Fibroblast of skin of back (primary cell): ENCODE results near the gene SURF2.
"Not testable (repeated sequence)": the region's sequence is repeated elsewhere in the genome, so short reads cannot be mapped to it uniquely, and the experiment has no call there.

Experiments
- DNase-seq: peaks from one replicate; pipeline ENCODE4 v3.0.0-alpha.2; 2013

SURF2 gene

DNA sequence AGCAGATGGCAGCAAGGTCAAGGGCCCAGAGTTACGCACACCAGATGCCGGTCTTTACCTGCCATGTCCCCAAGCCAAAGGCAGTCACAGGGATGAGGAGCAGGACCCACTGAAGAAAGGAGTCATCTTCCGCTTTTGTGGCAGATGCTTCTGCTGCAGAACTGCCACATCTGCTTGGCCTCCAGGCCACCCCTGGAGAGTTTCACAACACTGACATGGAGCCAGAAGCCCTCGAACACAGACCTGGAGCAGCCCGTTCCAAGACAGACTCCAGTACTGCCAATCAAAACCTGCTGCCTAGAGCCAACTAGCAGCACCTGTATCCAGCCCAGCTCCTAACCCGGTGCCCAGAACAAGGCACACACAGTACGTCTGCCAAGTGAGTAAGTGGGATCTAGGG, 1.6 kb upstream of the SURF2 start:
- no peak for DNase-seq

DNA sequence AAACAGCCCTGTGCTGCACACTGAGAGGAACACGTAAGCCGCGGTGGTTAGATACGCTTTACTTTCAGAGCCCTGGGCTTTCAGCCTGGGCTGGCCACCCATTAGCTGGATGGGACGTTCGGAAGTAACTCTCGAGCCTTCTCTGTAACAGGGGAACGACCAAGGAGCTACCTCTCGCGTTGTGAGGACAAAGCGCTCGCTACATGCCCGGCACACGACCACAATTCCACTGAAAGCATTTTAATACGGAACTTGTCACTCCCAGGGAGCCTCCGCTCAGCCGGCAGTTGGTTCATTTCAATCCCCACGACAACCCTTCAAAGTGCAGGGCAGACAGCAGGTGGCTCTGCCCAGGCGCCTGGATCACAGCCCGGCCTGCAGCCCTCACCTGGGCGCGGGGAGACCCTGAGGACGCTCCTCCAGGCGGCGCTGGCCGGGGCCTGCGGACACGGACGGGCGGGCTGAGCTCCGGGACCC, 431 bp upstream of the SURF2 start:
- DNase-seq = no peak

DNA sequence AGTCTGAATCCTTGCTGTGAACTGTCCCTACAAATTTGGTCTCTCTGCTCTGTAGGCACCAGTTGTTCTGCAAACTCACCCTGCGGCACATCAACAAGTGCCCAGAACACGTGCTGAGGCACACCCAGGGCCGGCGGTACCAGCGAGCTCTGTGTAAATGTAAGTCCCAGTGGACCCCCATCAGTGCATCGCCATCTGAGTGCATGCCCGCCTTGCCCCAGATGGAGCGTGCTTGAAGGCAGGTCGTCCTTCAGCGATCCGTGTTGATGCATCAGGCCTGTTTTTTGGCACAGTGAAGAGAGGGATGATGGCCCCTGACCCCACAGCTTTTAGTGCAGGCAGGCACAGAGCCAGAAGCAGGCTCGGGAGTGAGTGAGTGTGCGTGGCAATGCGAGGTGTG, 1.3 kb downstream of the SURF2 start:
- DNase-seq = no peak

DNA sequence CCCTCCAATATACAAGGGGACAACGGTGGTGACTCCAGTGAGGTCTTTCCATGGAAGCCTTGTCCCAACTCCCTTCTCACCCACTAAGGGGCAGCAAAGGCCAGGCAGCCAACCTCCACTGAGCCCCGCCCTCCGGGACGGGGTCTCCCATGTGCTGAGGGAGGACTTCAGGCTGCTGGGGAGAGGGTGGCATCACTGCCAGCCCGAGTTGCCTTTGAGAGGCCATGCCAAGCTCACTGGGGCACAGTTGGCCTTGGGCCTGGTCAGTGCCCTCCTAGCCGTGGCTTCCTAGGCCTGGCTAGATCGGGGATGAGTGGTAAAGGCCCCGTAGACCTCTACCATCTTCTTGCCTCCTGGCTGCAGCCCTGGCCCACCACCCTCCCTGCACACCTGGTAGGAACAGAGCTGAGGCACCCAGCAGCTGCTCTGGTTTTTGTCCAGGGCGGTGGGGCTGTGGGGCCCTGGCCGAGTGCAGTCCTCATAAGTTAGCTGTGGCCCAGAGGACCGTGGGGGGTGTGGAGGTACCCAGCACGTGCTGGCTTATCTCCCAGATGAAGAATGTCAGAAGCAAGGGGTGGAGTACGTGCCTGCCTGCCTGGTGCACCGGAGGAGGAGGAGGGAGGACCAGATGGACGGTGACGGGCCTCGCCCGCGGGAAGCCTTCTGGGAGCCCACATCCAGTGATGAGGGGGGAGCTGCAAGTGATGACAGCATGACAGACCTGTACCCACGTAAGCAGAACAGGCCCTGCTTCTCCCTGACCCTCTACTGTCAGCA, 3.2 kb downstream of the SURF2 start:
- DNase-seq = peak; percentile 25

DNA sequence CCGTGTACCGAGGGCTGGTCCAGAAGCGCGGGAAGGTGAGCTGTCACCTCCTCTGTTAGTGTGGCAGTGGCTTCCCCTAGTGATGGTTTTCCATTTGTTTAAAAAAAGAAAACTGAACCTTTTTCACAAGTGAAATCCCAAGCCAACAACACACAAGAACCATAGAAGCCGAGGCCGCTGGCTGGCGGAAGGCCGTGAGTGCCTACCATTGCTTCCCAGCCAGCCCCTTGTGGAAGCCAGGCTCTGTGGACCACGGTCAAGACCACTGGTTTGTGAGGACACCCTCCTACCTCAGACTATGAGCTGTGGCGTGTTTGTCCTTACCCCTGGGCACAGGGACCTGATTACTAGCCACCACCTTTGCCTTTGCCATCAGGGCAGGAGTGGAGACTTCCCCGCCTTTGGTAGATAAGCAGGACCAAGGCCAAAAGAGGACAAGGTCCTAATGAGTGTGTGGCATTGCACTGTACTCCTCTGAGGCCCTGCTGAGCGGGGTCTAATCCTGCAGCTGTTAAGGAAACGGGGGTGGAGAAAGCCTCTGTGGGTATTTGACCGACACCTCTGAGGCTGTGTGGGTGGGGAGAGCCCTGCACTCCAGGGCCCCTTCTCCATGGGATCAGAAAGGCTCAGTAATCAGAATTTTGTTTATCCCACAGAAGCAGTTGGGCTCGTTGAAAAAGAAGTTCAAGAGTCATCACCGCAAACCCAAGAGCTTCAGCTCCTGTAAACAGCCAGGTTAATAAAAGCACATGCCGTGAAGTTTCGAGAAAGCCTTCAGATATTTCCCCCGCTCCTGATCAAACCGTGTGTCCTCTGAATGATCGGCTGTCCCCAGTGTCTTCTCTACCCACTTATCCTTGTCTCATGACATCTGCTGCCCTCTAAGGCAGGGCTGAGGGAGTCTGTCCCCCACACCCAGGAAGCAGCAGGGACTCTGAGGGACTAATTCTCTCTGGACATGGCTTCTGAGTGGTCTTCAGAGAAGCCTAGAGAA, 4.3 kb downstream of the SURF2 start:
- no peak for DNase-seq

DNA sequence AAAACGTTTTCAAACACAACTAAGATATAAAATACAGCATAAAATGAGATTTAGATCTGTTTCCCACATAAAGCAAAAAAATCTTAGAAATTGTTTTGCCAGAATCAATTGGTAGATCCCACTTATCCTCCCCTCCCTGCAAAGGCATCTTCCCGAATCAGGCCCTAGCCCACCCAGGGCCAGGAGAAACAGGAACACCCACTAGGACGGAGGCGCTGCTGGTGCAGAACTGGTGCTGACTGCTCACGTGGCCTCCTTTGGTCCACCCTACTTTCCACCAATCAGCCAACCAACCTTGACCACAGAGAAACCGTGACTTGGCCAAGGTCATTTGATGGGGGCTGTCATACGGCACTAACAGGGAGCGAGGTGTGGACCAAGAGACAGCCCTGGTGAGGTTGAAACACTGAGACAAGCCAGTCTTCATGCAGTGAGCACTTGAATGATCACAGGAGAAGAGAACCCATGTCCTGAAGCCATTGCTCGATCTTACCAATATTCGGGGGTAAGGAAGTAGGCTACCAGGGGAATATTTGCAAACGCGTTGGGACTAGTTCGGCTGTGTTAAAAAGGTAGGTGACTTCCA, 5.2 kb downstream of the SURF2 start:
- no peak for DNase-seq

DNA sequence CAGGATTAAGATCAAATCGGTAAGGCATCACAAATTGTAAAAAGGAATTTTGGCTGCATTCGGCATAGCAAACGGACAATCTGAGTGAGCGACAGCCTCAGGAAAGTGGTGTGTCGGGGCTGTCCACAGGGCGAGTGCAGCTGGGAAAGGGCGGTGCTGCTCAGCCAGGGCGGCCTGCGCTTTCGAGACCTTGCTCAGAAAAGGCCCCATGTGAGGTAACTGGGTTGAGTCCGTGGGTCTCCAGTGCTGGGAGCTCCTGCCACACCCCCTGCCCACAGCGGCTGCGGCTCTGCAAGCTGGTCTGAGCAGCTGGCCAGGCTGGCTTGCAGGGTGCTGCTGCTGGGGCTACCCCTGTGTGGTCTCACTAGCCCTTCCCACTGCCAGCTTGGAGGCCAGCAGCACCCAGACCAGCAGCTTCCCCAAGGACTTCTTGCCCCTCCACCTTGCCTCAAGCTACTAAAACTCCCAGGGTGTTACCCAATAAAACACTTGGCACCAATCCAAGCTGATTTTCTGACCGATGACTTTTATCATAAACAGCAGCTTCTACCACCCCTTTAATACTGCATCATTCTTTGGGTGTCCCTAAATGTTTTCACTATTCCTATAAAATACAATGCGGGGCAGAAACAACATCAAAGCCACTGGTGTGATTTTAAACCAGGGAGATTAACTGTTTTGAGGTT, 6.2 kb downstream of the SURF2 start:
- DNase-seq = no peak

DNA sequence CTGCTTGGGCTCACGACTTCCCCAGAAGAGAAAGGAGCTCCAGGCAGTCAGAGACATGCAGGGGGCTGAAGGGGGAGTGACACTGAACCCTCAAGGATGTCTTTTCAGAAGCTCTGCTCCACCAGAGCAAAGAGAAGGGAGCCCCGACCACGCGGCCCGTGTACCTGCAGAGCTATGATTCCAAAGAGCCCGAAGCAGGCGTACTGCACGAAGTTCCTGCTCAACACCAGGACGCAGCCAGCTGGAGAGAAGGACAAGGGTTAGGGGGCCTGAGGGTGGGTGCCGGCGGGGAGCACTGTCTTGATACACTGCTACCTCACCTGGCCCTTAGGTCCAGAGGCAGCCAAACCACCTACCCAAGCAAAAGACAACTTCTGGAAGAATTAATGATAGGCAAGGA, 10.1 kb downstream of the SURF2 start:
- no peak for DNase-seq

DNA sequence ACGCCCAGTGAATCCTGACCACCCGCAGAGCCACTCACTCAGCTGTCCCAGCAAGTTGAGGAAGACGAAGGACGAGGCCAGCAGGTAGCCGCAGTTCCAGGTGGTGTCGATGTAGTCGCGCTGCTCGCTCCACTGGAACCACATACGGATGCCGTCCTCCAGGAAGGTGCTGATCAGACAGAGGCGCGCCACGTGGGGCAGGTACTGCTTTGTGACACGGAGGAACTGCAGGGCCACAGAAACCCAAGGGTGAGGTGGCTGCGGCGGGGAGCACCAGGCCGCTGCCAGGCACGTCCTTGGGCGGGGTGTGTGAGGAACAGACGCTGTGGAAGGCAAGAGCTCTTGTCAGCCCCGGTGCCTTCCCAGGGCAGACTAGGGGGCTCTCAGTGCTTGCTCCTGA, 10.9 kb downstream of the SURF2 start:
- no peak for DNase-seq

DNA sequence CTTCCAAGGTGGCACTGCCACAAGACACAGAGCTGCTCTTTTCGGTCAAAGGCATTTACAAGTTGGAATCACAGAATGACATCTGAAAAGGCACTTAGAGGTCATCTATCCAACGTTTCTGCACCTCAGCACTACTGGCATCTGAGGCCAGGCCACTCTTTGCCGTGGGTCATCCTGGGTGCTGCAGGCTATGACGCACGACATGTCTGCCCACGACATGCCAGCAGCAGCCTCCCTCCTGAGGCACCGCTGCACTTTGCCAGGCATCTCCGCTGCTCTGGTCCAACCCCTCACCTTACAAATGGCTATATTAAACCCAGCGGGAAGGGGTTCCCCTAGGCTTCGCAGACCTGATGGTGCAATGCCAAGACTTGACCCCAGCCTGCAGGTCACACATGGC, 11.4 kb downstream of the SURF2 start:
- DNase-seq = no peak

DNA sequence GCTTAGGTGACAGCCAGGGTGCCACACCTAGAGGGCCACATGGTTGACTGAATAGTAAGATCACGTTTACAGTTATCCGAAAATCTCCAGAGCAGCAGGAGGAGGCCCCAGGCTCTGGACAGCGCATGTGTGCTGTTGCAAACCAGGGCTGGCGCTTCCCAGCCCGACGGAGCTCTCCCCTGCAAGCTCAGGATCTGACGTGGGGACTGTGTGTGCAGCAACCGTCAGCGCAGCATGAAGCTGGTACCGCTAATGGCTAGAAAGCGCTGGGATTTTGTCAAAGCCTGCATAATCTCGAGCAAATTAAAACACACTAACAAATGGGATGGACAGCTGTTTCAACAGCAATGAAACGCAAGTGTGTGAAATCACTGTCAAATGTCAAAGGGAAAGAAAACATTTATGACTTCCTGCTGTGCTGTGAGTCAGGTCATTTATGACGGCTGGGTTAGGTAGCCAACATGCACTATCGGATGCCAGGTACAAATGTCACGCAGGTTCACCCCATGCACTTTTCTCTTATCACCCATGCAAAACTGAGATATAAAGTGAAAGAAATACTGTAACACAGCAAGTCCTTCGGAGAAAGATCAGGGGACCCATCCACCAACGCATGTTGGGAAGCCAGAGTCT, 12.0 kb downstream of the SURF2 start:
- no peak for DNase-seq

DNA sequence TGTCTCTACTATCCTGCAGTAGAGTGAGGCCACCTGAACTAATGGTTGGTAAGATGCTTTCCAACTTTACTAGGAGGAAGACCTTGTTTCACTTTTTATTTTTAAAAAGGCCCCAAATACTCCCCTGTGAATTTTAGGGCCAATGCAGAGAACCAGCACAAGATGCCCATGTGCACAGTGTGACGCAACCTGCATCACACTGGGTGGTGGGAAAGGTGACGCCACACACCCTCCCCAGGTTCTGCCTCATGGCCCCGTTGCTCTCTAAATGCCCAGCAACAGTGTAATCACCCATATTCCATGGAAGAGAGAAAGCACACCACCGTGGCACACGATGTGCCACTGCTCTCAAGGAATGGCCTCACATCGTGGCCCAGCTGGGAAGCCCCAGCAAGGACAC, 13.1 kb downstream of the SURF2 start:
- no peak for DNase-seq

DNA sequence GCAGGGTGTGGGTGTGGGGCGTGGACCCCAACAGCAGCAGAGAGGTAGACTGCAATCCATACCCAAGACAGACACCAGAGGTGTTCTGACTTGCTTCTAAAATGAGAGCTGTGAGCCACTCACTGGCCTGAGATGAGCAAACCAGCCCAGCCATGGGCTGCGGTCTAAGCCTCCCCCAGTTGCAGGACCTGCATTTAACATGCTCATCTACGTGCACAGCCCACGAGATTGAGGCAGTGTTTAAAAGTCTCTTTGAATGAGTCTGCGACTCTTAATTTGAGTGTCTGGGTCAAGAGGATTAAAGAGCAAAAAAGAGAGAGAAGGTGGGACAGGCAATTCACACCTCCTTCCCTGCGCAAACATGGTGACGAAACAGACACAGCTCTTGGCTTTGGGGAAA, 13.6 kb downstream of the SURF2 start:
- DNase-seq = no peak

DNA sequence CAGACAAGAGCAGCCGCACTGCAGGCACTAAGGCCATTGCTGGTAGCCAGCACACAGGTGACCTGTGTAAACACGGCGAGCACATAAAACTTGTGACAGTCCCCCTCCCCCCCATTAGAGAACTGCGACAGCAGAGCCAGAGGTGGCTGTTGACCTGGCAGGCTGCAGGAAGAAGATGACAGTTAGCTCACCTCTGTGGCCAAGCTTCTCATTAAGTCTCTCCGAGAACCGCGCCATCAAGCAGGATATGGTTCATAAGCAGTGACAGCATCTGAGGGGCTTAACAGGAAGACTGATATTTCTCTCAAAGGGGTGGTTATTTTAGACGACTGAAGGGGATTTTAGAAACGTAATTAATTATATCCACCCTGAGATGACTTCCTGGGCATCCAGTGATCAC, 14.3 kb downstream of the SURF2 start:
- DNase-seq = no peak

DNA sequence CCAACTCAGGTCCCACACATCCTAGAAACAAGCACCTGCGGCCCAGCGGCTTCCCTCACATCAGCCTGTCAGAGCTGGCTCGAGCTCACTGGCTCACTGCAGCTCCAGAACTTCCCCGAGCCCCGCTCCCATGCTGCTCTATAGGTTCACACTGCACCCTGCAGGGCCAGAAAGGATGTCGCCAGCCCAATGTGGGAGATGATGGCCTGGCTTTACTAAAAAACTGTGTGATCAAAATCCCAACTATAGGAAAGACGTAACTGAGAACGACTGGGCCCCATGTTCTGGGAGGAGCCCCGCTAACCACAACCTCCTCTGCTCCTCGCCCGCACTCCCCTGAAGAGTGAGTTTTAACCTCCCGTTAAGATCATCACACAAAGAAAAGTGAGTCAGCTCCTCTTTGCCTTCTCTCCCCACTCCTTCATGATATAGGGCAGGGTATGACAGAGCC, 14.9 kb downstream of the SURF2 start:
- DNase-seq = no peak

DNA sequence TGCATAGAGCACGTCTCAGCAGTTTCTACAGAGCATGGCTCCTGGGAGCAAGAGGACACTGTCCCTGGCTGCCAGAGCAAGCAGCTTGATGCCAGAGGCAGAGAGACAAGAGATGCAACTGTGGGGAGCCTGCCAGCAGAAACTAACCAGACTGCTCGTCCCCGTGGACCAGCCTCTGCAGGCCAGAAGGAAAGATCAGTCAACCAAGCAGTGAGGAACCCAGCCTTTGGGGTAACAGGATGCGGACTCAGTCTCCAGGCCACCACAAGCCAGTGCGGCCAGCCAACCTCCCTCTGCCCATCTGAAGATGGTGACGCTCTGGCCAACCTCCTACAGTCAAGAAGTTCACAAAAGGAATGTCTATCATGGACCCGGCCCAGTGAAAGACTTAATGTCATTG, 15.8 kb downstream of the SURF2 start:
- DNase-seq = no peak

DNA sequence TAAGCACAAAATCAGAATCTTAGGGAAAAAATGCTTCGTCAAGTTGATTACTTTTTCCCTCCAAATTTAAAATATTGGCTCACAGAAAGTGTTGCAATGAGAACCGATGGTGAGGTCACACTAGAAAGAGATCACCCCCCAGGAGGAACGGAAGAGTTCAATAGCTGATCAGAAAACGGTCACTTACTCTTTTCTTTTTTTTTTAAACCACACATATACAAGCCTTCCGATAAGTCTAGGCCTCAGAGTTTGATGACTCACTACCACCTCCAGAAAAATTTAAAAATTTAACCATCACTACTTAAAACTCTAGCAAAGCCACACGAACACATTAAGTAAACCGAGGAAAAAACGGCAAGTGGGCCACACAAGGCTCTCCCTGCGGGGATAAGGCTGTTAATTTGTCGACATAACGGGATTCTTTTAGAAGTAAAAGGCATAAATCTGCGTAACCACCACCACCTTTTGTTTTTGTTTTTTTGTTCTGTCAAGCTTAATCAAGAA, 18.3 kb downstream of the SURF2 start:
- peak; percentile 67 for DNase-seq

DNA sequence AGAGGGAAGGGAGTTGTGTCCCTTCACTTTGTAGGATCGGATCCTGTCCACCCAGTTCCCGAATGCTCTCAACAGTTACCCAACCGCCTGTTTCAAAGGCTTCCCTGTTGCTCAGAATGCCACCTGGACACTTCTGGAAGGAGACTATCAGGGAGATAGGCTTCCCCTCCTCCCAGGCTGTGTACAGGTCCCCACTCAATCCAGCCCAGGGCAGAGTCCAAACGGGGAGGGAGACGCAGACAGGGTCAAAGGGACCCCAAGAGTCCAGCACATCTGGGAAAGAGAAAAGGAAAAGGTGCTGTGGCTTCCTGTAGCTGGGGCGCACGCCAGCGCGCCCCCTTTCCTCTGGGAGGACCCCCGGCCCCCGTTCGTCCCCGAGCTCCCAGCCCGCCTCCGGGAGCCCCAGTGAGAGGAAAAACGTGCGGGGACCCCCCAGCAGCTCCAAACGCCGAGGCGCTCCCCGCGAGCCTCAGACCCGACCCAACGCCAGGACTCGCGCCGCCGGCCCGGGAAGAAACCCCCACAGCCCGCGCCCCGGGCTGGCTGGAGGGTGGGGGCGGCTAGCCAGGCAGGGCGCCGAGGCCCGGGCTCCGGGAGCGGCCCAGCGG, 18.9 kb downstream of the SURF2 start:
- DNase-seq = peak; percentile 46

DNA sequence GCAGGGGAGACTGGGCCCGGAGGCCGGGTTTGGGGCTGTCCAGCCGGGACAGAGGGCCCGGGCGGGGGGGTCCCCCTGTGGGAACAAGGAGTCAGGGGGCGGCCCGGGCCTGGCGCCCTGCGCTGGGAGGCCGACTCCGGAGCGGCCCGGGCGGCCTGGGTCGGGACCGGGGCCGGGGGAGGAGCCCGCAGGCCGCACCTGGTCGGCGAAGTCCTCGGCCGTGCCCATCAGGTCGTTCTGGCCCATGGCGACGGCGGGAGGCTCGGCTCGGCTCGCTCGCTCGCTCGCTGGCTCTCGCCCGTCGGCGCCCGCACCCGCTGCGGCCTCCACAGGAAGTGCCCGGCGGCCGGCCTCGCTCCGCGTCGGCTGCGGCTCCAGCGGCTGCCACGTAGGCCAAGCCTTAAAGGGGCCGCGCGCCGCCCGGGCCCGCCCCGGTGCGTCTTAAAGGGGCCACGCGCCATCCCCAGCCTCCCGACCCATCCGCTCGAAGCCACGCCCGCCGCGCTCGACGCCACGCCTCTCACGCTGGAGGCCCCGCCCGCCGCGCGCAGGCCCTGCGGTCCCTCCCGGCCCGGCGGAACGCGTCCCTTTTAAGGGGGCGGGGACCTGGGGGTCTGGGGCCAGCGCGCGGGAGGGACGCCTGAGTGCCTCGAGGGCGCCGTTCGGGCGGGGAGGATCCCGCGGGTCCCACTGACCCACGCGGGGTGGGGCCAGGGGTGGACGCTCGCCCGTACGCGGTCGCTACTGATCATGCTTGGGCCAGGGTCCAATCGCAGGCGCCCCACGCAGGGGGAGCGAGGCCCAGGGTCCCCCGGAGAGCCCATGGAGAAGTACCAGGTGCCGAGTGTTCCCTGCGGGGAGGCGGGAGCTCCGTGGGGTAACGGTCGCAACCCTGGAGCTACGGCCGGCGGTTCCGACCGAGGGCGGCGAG, 19.6 kb downstream of the SURF2 start, which contains the start of the genes STKLD1 and SURF4:
STKLD1 (plus strand) TSS at position 643 of the 931 bp plus-strand sequence; CDS start at position 751, 108 bp downstream.
SURF4 (minus strand) TSS at position 337 of the 931 bp plus-strand sequence; CDS start at position 246, 91 bp downstream.
- peak; percentile 96 for DNase-seq

DNA sequence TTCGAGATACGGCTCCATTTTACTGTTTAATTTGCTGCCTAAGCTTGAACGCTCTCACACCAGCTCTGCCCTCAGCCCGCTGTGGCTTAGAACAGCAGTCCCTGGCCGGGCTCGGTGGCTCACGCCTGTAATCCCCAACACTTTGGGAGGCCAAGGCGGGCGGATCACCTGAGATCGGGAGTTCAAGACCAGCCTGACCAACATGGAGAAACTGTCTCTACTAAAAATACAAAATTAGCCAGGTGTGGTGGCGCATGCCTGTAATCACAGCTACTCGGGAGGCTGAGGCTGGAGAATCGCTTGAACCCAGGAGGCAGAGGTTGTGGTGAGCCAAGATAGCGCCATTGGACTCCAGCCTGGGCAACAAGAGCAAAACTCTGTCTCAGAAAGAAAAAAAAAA, 20.9 kb downstream of the SURF2 start:
- not testable (repeated sequence) for DNase-seq
